GM19438 (cell line): Measurements from ENCODE around the gene TEX22.
"Not testable (repeated sequence)": the region's sequence is repeated elsewhere in the genome, so short reads cannot be mapped to it uniquely, and the experiment has no call there.

Experiments used
- ATAC-seq: cut with Tn5 transposase; IDR thresholded peaks from one replicate; pipeline ENCODE4 v1.9.1; 2021; ENCODE audit warnings: low read depth; ENCODE audit not compliant: unreplicated experiment

The TEX22 gene, protein sequence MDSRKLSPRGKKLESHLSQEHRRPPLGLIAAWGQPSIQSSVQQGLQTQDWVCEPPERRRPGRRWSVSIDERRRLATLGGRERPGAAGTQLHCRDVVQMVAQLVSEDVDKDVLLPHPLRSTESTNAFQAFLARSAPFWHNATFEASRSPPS

DNA sequence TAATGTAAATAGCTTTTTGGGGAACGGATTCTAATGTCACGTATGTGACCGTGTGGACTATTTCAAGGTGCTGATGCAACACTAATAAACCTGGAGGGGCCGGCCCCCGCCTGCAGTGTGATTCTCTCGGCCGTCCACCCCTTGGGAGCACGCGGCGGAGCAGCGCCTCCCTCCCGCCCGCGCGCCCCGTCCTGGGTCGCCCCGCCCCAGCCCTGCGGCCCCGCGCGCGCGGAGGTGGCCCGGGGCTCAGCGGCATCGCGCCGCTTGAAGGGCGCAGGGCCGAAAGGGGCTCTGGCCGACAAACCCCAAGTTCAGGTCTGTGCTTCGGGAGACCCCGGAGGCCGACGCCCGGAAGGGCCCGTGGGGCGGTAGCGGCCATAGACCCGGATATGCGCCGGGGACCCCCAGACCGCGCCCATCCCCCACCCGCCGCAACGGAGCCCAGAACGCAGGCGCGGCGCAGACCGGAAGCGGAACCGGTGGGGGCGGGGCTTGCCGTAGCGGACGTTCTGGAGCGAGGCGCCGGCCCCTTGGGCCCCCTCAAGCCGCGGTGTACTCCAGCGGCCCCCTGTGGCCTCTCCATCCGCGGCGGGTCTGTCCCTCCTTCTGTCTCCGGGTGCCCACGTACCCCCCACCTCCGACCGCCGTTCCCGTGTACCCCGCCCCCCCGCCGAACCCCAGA lies at the start of gene TEX22:
TEX22 (plus strand) TSS at position 495 of the 682 bp plus-strand sequence. CDS start 803 bp downstream, outside the sequence.
- peak; percentile 78 for ATAC-seq

DNA sequence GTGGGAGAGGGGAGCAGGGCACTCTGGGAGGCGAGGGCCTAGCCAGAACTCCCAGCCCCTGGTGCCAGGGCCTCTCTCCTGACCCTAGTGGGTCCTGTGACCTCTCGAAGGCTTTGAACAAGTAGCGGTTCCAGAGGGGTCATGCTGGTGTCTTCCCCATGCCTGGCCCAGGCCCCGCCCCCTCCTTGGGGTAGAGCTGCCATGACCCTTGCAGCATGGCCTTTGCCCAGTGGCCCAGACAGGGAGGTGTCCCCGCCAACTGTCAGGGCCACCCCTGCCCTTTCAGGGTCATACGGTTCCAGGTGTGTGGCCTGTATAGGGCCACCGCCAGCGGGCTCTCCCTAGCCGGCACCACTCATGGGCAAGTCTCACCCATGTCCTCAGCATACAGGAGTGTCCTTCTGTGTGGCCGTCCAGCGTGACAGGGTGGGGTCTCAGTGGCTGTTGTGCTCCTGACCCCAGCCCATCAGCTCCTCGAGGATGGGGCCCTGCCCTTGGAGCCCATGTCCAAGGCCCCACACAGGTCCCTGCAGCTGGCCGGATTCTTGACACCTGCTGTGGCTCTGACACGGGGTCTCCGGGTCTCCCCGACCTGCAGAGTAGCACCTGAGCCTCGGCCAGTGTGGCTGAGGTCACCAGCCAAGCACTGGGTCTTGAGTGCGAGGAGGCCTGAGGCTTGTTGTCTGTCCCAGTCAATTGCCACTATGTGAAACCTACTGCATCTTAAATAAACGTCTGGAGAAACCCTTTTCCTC lies 49.2 kb upstream of the TEX22 start:
- ATAC-seq = no peak

DNA sequence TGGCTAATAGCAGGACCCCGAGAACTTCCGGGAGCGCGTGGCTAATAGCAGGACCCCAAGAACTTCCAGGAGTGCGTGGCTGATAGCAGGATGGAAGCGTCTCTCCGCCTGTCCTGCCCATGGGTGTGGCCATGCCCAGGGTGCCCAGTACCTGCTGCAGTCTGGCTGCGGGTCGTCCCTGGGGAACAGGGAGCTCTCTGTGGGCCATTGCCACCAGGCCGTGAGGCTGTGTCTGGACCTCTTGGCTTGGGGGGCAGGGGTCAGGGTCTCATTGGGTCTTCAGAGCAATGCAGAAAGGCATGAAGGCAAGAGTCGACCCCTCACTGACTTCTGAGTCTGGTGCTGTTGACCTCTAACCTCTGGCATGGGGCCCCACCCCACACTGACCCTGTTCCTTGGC lies 48.3 kb upstream of the TEX22 start:
- ATAC-seq = no peak

DNA sequence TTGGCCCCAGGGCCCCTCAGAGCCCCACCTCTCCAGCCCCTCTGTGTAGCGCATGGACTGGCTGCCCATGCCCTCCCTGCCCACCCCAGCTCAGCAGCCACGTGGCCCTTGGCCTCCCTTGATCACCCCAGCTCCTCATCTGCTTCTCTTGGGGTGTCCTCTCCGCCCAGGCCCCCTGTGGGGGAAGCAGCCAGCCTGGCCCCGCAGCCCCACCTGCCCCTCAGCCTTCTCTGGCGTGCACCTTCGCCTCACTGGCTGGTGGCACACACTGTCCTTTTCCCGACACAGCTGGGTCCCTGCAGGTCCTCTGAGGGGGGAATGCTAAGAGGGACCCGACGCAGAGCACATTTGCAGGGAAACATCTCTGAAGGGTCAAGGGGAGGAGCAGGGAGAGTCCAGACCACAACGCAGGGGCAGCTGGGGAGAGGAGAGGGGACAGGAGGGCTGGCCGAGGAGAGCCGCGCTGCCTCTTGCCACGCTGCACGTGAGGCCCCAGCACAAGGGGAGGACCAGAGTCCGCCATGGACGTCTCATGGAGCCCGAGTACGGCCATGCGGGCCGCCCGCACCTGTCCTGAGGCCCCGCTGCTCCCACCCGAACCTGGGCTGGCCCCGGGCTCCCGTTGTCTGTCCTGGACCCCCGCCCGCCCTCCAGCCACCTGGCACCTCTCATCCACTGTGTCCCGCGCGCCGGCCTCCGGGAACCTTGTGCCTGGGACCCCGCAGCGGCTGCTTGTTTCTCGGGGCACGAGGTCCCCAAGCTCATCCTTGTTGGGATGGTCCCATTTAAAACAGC lies 47.7 kb upstream of the TEX22 start:
- no peak for ATAC-seq

DNA sequence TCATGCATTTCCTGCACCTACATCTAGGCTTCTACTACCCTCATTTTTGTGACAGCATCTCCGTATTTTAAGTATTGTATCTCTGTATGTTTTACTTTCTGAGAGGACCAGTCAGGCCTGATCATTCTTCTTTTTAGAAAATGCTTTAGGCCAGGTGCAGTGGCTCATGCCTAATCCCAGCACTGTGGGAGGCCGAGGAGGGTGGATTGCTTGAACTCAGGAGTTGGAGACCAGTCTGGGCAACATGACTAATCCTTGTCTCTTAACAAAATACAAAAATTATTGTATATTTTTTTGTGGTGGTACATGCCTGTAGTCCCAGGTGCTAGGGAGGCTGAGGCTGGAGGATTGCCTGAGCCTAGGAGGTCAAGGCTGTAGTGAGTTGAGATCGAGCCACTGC lies 46.9 kb upstream of the TEX22 start:
- ATAC-seq = no peak

DNA sequence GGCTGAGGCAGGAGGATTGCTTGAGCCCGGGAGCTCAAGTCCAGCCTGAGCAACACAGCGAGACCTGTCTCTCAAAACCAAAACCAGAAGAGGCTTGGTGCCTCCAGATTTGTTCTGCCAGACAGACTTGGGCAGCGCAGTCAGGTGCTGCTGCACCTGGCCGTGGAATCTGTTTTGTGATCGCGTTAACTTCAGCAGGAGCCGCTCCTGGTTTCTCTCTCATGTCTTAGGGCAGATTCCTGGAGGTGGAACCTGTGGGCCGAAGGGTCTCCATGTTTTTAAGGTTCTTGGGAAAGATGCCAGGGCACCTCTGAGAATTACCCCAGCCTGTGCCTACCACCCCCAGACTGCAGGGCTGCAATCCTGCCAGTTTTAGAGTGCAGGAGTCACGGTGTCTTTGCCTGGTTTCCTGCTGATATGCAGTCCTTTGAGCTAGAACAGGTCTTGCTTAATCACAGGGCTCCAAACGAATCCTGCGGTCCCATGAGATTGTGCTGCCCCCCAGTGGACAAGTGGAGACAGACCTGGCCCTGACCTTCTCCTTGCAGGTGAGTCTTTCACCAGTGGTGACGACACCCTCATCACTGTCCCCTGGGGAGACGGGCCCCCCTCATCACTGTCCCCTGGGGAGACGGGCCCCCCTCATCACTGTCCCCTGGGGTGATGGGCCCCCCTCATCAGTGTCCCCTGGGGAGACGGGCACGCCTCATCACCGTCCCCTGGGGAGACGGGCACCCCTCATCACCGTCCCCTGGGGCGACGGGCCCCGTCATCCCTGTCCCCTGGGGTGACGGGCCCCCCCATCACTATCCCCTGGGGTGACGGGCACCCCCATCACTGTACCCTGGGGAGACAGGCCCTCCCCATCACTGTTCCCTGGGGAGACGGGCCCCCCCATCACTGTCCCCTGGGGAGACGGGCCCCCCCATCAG lies 46.2 kb upstream of the TEX22 start:
- ATAC-seq = peak; percentile 76

DNA sequence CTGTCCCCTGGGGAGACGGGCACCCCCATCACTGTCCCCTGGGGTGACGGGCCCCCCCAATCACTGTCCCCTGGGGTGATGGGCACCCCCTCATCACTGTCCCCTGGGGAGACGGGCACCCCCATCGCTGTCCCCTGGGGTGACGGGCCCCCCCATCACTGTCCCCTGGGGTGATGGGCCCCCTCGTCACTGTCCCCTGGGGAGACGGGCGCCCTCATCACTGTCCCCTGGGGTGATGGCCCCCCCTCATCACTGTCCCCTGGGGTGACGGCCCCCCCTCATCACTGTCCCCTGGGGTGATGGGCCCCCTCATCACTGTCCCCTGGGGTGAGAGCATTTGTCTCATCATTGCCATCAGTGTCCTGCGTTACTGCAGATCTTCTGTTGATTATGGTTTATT lies 45.2 kb upstream of the TEX22 start:
- ATAC-seq = no peak

DNA sequence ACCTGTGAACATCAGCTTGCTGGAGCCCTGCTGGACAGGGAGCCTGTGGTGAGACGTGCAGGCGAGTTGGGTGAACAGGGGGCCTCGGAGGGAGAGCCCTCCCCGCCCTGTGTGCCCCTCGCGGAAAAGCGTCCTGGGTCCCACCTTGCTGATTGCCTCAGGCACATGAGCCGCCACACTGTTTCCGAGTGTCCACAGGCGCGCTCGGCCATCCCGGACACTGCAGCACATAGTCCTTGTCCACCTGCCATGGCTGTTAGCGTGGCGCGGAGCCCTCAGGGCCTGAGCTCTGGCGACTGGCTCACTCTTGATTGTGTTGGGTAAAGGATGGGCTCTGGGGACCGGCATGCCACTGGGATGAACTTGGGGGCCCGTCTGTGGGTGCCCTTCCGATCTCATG lies 43.8 kb upstream of the TEX22 start:
- no peak for ATAC-seq

DNA sequence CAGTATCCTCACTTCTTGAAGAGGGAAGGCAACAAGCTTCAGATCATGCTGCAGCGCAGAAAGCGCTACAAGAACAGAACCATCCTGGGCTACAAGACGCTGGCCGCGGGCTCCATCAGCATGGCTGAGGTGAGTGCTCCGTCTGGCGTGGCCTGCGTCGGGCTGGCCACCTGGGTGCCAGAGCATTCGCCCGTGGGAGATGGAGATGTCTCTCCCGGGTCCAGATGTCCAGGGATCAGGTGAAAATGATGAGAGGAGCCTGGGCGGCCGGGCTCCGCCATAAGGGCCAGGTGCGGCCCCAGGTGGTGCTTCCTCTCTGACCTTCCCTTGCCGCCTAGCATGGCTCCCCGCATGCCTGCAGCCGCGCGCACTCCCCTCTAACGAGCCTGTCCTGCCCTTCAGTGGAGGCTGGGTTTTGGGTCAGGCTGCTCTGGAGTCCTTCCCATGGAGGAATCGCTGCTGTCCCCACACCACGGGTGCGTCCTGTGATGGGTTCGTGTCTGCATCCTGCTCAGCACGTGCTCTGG lies 43.2 kb upstream of the TEX22 start:
- ATAC-seq = no peak

DNA sequence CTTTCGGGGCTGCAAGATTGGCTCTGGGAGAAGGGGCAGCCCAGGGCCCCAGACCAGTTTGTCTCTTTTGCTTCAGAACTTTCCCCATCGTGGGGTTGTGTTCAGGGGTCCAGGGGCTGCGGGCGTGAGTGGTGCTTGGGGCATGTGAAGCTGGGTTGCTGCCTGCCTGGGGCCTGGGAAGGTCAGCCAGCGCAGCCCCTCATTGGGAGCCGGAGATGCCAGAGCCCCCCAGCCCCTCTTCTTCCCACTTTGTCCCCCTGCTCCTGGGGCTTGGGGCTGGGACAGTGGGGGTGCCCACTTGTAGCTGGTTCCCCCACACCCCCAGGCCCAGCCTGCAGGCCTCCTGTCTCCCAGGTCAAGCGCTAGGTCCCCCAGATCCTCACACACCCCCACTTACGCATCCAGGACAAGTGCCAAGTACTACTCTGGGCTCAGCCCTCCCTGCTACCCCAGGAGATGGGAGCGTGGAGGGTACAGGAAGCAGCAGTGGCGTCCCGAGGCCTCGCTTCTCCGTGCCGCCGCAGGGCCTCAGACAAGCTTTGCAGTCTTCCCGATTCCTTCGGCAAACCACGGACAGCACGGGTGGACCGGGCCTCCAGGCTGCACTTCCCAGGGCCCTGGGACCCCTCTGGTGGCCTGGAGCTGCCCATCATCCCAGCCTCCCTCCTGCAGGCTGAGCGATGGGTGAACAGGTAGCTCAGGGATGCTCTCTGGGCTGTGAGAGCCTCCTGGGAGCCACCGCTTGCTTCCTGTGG lies 42.3 kb upstream of the TEX22 start:
- no peak for ATAC-seq

DNA sequence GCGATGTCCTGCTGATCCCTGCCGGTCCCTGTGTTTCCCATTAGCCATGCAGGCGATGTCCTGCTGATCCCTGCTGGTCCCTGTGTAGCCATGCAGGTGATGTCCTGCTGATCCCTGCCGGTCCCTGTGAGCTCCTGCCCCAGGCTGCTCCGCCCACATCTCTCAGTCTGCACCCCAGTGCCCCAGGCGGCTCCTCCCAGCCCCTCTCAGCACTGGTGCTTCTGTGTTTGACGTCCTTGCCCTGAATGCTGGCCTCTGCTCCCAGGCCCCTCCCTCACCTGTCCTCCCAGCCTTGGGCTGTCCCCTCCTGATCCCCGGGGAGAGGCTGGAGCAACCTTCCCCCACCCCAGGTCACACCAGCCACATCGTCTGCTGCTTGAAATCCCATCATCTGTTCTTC lies 41.4 kb upstream of the TEX22 start:
- no peak for ATAC-seq

DNA sequence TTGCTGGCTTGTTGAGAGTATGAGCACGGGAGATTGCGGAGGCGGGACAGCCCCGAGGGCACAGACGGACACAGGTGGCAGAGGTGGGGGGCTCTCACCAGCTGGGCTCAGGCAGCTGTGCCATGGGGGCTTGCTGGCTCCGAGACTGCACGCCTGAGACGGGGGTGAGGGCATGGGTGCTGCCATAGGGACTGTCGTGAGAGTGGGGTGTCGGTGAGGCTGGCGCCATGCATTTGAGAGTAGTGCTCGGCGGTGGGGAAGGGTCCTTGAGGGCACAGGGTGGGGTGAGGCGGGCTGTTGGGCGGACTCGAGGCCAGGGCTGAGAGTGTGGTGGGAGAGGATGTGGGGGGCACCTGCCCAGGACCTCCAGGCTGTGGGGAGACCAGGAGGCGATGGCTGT lies 40.7 kb upstream of the TEX22 start:
- ATAC-seq = no peak

DNA sequence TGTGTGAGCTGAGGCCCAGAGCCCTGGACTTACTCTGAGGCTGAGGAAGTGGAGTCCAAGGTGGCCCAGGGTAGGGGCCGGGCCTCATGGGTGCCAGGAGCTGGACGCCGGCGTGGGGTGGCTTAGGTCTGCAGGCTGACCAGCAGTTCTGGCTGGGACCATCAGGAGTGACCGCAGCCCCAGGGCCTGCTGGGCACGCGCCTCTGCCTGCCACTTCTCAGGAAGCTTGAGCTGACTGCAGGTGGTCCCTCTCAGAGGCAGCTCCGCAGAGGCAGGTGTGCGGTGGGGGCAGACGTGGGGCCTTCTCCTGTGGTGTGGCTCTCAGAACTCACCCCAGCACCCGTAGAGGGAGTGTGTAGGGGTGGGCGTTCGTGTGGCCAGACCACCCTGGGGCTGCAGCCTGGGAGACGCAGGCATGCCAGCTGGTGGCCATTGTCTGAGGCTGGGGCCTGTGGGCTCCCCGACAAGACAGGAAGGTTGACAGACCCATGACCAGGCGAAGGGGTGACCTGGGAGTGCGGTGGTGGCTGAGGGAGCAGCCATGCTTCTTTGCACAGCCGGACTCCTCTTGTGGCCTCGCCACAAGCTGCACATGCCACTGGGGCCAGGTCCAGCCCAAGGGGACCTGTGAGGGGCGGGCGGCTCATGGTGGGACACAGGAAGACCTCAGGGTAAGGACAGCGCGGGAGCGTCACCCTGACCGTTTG lies 40.0 kb upstream of the TEX22 start:
- no peak for ATAC-seq

DNA sequence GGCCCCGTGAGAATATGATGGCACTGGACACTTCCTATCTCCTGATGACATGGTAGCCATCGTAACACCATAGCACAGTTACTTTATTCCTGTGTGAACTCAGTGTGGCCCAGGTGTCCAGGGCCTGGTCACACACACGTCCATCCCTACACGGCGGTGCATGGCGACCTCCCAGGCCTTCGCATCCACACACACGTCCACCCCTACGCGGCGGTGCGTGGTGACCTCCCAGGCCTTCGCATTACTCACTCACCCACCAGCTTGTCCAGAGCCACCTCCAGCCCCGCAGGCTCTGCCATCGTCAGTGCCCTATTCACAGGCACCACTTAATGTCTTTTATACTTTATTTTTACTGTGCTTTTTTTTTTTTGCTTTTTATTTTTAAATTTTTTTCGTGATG lies 39.4 kb upstream of the TEX22 start:
- ATAC-seq = no peak

DNA sequence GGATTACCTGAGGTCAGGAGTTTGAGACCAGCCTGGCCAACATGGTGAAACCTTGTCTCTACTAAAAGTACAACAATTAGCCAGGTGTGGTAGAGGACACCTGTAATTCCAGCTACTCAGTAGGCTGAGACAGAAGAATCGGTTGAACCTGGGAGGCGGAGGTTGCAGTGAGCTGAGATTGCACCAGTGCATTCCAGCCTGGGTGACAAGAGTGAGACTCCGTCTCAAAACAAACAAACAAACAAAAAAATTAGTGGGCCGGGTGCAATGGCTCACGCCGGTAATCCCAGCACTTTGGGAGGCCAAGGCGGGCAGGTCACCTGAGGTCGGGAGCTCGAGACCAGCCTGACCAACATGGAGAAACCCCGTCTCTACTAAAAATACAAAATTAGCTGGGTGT lies 36.9 kb upstream of the TEX22 start:
- ATAC-seq = not testable (repeated sequence)

DNA sequence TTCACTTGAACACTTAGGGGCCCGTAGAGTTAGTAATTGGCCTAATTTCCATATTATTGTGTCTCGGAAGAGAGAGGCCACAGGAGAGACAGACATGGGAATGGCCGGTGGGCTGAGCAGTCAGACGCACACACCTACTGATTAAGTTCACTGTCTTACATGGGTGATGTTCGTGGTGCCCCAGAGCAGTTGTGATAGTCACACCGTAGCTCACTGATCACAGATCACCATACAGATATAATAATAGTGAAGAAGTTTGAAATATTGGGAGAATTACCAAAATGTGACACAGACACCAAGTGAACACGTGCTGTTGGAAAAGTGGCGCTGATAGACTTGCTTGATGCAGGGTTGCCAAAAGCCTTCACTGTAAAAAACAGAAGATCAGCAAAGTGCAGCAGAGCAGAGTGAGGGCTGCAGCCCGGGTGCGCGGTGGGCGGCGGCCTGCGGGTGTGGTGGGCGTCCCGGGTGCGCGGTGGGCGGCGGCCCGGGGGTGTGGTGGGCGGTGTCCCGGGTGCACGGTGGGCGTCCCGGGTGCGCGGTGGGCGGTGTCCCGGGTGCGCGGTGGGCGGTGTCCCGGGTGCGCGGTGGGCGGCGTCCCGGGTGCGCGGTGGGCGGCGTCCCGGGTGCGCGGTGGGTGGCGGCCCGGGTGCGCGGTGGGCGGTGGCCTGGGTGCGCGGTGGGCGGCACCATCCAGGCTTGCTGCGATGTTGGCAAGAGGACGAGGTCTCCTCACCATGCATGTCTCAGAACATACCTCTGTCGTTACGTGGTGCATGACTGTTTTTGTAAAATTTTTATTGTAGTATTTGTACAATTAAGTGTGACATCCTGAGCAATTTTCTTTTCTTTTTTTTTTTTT lies 34.3 kb upstream of the TEX22 start:
- ATAC-seq = no peak

DNA sequence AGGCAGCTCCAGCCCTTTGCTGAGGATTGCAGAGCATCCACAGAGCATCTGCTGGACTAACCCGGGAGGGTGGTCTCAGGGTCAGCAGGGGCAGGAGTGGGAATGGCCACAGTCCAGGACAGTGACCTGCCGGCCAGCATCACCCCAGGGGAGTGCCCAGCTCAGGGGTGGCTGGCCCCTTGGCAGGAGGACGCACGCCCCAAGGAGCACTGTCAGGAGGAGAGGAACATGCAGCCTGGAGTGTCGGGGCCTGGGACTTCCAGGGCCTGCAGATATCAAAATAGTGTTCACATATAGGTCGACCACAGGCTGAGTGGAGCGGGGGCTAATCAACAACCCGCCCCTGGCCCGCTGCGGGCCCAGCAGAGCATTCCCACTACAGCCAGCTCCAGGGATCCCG lies 33.2 kb upstream of the TEX22 start:
- ATAC-seq = no peak

DNA sequence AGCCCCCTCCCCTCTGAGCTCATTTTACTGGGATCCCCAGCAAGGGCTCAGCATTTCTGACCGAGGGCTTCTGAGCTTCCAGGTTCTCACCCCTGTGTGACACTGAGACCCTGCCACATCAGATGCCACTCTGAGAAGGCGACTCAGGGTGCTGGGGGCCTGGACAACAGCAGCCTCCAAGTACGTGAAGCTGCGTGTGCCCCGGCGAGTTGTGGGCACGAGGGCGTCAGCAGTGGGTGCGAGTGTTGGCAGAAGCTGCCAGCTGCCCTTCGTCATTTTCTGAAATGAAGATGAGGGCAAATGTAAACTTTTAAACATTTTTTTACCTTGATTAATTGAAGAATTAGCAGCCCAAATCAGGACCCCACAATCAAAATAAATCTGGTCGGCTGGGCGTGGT lies 32.7 kb upstream of the TEX22 start:
- no peak for ATAC-seq
